Transverse colon (tissue), 4 donors: ENCODE data around the gene KRTAP9-6. TPM values are rescaled to one million over a fixed set of nuclear protein-coding genes. Genes with fewer than 3 reads are reported as not detected.

ENCODE experiments used
- DNase-seq: peaks from one replicate; pipeline ENCODE4 v3.0.0-alpha.2; 2019
- H3K27ac ChIP-seq, 4 donors: fragments of 200-600 bp; sonication (generic); 2 replicates each; pipeline ENCODE4 v1.5.1; 2016 to 2018; ENCODE audit warnings: inconsistent platforms in 4 of 4
- H3K27me3 ChIP-seq: fragments of 200-600 bp; sonication (generic); 2 replicates; pipeline ENCODE4 v1.5.1; 2017; ENCODE audit warnings: inconsistent platforms
- H3K36me3 ChIP-seq, 4 donors: fragments of 200-600 bp; sonication (generic); 2 replicates each; pipeline ENCODE4 v1.5.1; 2017 to 2019; ENCODE audit warnings: inconsistent platforms in 4 of 4
- H3K4me1 ChIP-seq, 4 donors: fragments of 200-600 bp; sonication (generic); 2 replicates each; pipeline ENCODE4 v1.5.1; 2017 to 2020; ENCODE audit warnings: inconsistent platforms in 4 of 4
- H3K4me3 ChIP-seq, 4 donors: fragments of 200-600 bp; sonication (generic); 1 replicate in 1 of 4; 2 replicates in 3 of 4; pipeline versions ENCODE4 v1.5.1 to v1.6.1; 2017 to 2019; ENCODE audit warnings: inconsistent platforms in 4 of 4
- H3K9me3 ChIP-seq, 2 donors: fragments of 200-600 bp; sonication (generic); 2 replicates each; pipeline ENCODE4 v1.5.1; 2017 to 2019; ENCODE audit warnings: inconsistent platforms in 2 of 2
- CTCF ChIP-seq, 5 experiments: fragments of 200-600 bp in 3 of 5; fragments of 450-650 bp in 2 of 5; sonication (generic) in 3 of 5; IDR thresholded peaks; 1 replicate in 2 of 5; 2 replicates in 3 of 5; pipeline ENCODE4 v1.5.1; 2016 to 2017; ENCODE audit warnings: antibody characterized with exemption in 5 of 5, inconsistent platforms in 3 of 5, mild to moderate bottlenecking in 2 of 5, moderate library complexity in 1 of 5
- EP300 ChIP-seq: sonication (generic); formaldehyde crosslinking; IDR thresholded peaks from one replicate; pipeline ENCODE4 v1.6.1; 2017; ENCODE audit warnings: antibody characterized with exemption, low read depth
- POLR2A ChIP-seq: fragments of 450-650 bp; IDR thresholded peaks from one replicate; pipeline ENCODE4 v1.6.1; 2016; ENCODE audit warnings: antibody characterized with exemption, mild to moderate bottlenecking, moderate library complexity
- POLR2AphosphoS5 ChIP-seq, 3 donors: sonication (generic); formaldehyde crosslinking; IDR thresholded peaks; one replicate each; pipeline ENCODE4 v1.6.1; 2016; ENCODE audit warnings: antibody characterized with exemption in 3 of 3
- WGBS, 2 donors: methylation state at CpG; one replicate each; pipeline ENCODE4 v1.1.5; 2018; ENCODE audit warnings: low coverage in 1 of 2; 5-methylcytosine and 5-hydroxymethylcytosine counted together
- in situ Hi-C, 4 donors: fragments of 200-750 bp; cut with MboI; loops; one replicate each; pipeline versions ENCODE4 v1.15.0 to v1.15.1; 2017; ENCODE audit warnings: low sequenced_read_pairs in 3 of 4, low pct_ligation_motif_present in 1 of 4, low pct_unique_long_range_greater_than_20kb in 1 of 4
- intact Hi-C: fragments of 100-400 bp; cut with DNase I; formaldehyde crosslinking; loops from one replicate; pipeline ENCODE4 v1.15.1; 2023; ENCODE audit warnings: low total_unique reads
- total RNA-seq, 4 donors: library from RNA; depleted of rRNA; stranded (reverse); fragments of >200 nt; gene quantifications; one replicate each; pipeline ENCODE4 v1.1.0, GENCODE V29; 2016

Gene KRTAP9-6
- total RNA-seq, 4 donors from 2014 or later, result not detected

- 50 to 88% methylated on average over 1 to 20 of the region's 20 CpGs for WGBS, 2 donors
- Histone ChIP-seq H3K9me3 (no peaks in the 10 kb centered on the region), H3K27ac (no peak overlapping the region), H3K27me3 (peaks cover 8% of the 10 kb centered on the region), H3K4me1 (no peaks in the 10 kb centered on the region), H3K36me3 (no peaks in the 10 kb centered on the region), H3K4me3 (no peak overlapping the region)
- intact Hi-C loops (no loop called here), in situ Hi-C loops (no loop called here)
- no peak for DNase-seq
- no peak for TF ChIP-seq EP300
Measured at GRCh38 chr17:41298458-41299135, 33.4 kb downstream of the KRTAP9-6 start.

GRCh38 chr17:41301204-41301790 is 36.1 kb downstream of the KRTAP9-6 start:
- TF ChIP-seq POLR2AphosphoS5 (IDR thresholded peaks at IDR 0.05), result no peak
- TF ChIP-seq CTCF (IDR thresholded peaks at IDR 0.05), result no peak
- TF ChIP-seq EP300, result no peak
- TF ChIP-seq POLR2A, result no peak
- WGBS, 2 donors, result 60 to 74% methylated on average over 4 to 5 of the region's 5 CpGs
- Histone ChIP-seq H3K4me1 (no peaks in the 10 kb centered on the region), H3K9me3 (no peaks in the 10 kb centered on the region), H3K27me3 (peaks cover 8% of the 10 kb centered on the region), H3K27ac (no peak overlapping the region), H3K36me3 (no peaks in the 10 kb centered on the region), H3K4me3 (no peak overlapping the region)
- intact Hi-C loops, result no loop called here
- no peak for DNase-seq
- in situ Hi-C loops, result no loop called here

- Histone ChIP-seq H3K27ac (no peak within 1 kb of the TSS), H3K4me1 (no peaks in the 10 kb centered on the region), H3K27me3 (peaks cover 8% of the 10 kb centered on the region), H3K36me3 (no peaks in the 10 kb centered on the region), H3K4me3 (no peak within 1 kb of the TSS), H3K9me3 (no peaks in the 10 kb centered on the region)
- in situ Hi-C loops, result no loop called here
- intact Hi-C loops, result no loop called here
- TF ChIP-seq CTCF (IDR thresholded peaks at IDR 0.05), result no peak
- TF ChIP-seq POLR2AphosphoS5 (IDR thresholded peaks at IDR 0.05), result no peak
- TF ChIP-seq POLR2A, result no peak
- no peak for TF ChIP-seq EP300
- 68 to 83% methylated on average over 1 to 11 of the region's 11 CpGs for WGBS, 2 donors
- DNase-seq, result no peak
Measured at GRCh38 chr17:41301916-41302901, 37.0 kb downstream of the KRTAP9-6 start, which contains the start of gene KRTAP29-1. KRTAP29-1 (minus strand) TSS chr17:41302851; CDS start chr17:41302851, 0 bp downstream.

GRCh38 chr17:41302981-41303380 is 37.8 kb downstream of the KRTAP9-6 start:
- no peaks in the 10 kb centered on the region for H3K9me3 ChIP-seq
- in situ Hi-C loops, result no loop called here

More at GRCh38 chr17:41302981-41303380, 37.8 kb downstream of the KRTAP9-6 start:
- Histone ChIP-seq H3K27ac (no peak overlapping the region), H3K27me3 (peaks cover 5% of the 10 kb centered on the region), H3K4me1 (no peaks in the 10 kb centered on the region), H3K4me3 (no peak overlapping the region), H3K36me3 (no peaks in the 10 kb centered on the region)
- DNase-seq, result no peak
- intact Hi-C loops, result no loop called here
- 83 to 90% methylated on average over 1 to 4 of the region's 4 CpGs for WGBS, 2 donors
- TF ChIP-seq CTCF (IDR thresholded peaks at IDR 0.05) (no peak), POLR2A (no peak), EP300 (no peak), POLR2AphosphoS5 (IDR thresholded peaks at IDR 0.05) (no peak)
